NCI-H2196 (cell line): ENCODE measurements around the gene FOXC1.

Experiments used
- DNase-seq: peaks from one replicate; lab custom pipeline; 2025; ENCODE audit not compliant: unreplicated experiment; lab: John Stamatoyannopoulos, UW

The FOXC1 gene

GRCh38 chr6:1598886-1599285 lies 10.8 kb upstream of the FOXC1 start:
- DNase-seq = no peak

GRCh38 chr6:1599469-1599868 lies 10.2 kb upstream of the FOXC1 start:
- DNase-seq = no peak

- no peak for DNase-seq
These were observed 9.5 kb upstream of the FOXC1 start for GRCh38 chr6:1600063-1600763.

- DNase-seq = no peak
These were observed 9.0 kb upstream of the FOXC1 start for GRCh38 chr6:1600764-1601157.

- DNase-seq = no peak
These were observed 8.3 kb upstream of the FOXC1 start for GRCh38 chr6:1601158-1602048.

- no peak for DNase-seq
These were observed 7.5 kb upstream of the FOXC1 start for GRCh38 chr6:1602049-1602713.

- no peak for DNase-seq
These were observed 6.0 kb upstream of the FOXC1 start for GRCh38 chr6:1603708-1604107.

GRCh38 chr6:1604158-1605003 lies 5.3 kb upstream of the FOXC1 start:
- DNase-seq = peak; percentile 82

- no peak for DNase-seq
These were observed 4.5 kb upstream of the FOXC1 start for GRCh38 chr6:1605004-1605892.

- no peak for DNase-seq
These were observed 3.6 kb upstream of the FOXC1 start for GRCh38 chr6:1605893-1606779.

GRCh38 chr6:1606780-1607515 lies 2.8 kb upstream of the FOXC1 start:
- DNase-seq = no peak

- DNase-seq = no peak
These were observed 2.0 kb upstream of the FOXC1 start for GRCh38 chr6:1607516-1608221.

GRCh38 chr6:1608222-1609040 lies 1.3 kb upstream of the FOXC1 start:
- DNase-seq = no peak

- DNase-seq = no peak
These were observed 571 bp upstream of the FOXC1 start for GRCh38 chr6:1609041-1609647.

GRCh38 chr6:1610497-1611321 lies 994 bp downstream of the FOXC1 start:
- peak; percentile 10 for DNase-seq

- peak; percentile 34 for DNase-seq
These were observed 1.5 kb downstream of the FOXC1 start for GRCh38 chr6:1611322-1611571.
